HG02798 (cell line): ENCODE results near the gene RASD1.

Source experiments
- ATAC-seq: cut with Tn5 transposase; IDR thresholded peaks from one replicate; pipeline ENCODE4 v1.9.1; 2021; ENCODE audit warnings: mild to moderate bottlenecking; ENCODE audit not compliant: unreplicated experiment, poor library complexity

RASD1 gene

GRCh38 chr17:17496189-17497064, at the start of gene RASD1:
Gene RASD1 (minus strand): TSS chr17:17496395. CDS start chr17:17496181, 214 bp downstream.
- ATAC-seq = peak; percentile 72

- no peak for ATAC-seq
Measured at GRCh38 chr17:17545984-17546383, 49.8 kb upstream of the RASD1 start.

GRCh38 chr17:17545031-17545820, 49.0 kb upstream of the RASD1 start:
- ATAC-seq = no peak

GRCh38 chr17:17542906-17543635, 46.9 kb upstream of the RASD1 start:
- ATAC-seq = no peak

- ATAC-seq = no peak
Measured at GRCh38 chr17:17541640-17542001, 45.4 kb upstream of the RASD1 start.

GRCh38 chr17:17540935-17541639, 44.9 kb upstream of the RASD1 start:
- no peak for ATAC-seq

- no peak for ATAC-seq
Measured at GRCh38 chr17:17540278-17540906, 44.2 kb upstream of the RASD1 start.

GRCh38 chr17:17539591-17539990, 43.4 kb upstream of the RASD1 start:
- no peak for ATAC-seq

- no peak for ATAC-seq
Measured at GRCh38 chr17:17538417-17539391, 42.5 kb upstream of the RASD1 start.

GRCh38 chr17:17537311-17538099, 41.3 kb upstream of the RASD1 start:
- ATAC-seq = no peak

- ATAC-seq = no peak
Measured at GRCh38 chr17:17536702-17537101, 40.5 kb upstream of the RASD1 start.

- no peak for ATAC-seq
Measured at GRCh38 chr17:17535957-17536356, 39.8 kb upstream of the RASD1 start.

GRCh38 chr17:17533901-17534441, 37.8 kb upstream of the RASD1 start:
- no peak for ATAC-seq

- ATAC-seq = no peak
Measured at GRCh38 chr17:17532991-17533390, 36.8 kb upstream of the RASD1 start.

- ATAC-seq = no peak
Measured at GRCh38 chr17:17531156-17531555, 35.0 kb upstream of the RASD1 start.

GRCh38 chr17:17528696-17529652, 32.8 kb upstream of the RASD1 start:
- ATAC-seq = no peak
